Endothelial cell of umbilical vein (primary cell): ENCODE data around the gene C15orf40. TPM values are rescaled to one million over a fixed set of nuclear protein-coding genes. Genes with fewer than 3 reads are reported as not detected.

Experiments used
- BruUV-seq: library from RNA; stranded (reverse); fragments of 400-500 nt; replicated peaks from 2 replicates; lab custom pipeline; 2021; lab: Mats Ljungman, UMichigan
- CTCF ChIA-PET: fragments of 300-600, 350-600 bp; sonication (Branson Sonifier 250); formaldehyde crosslinking; loops from one replicate; lab custom pipeline; 2021; ENCODE audit warnings: antibody characterized with exemption, inconsistent platforms; lab: Charles Lee
- POLR2A ChIA-PET: fragments of 300-600, 350-600 bp; sonication (Branson Sonifier 250); formaldehyde crosslinking; loops from one replicate; lab custom pipeline; 2021; ENCODE audit warnings: antibody characterized with exemption, inconsistent platforms; lab: Charles Lee
- DNase-seq: peaks from one replicate; pipeline ENCODE4 v3.0.0-alpha.2; 2011; ENCODE audit warnings: low read depth, low spot score
- FAIRE-seq: peaks from 2 replicates; lab custom pipeline; 2011; peaks lifted over from hg19 to GRCh38; lab: Jason Lieb, UNC
- H2AFZ ChIP-seq: 2 replicates; pipeline ENCODE4 v1.6.0; 2012; ENCODE audit warnings: low read depth, low read length, control low read depth, inconsistent platforms
- H3K27ac ChIP-seq: 2 replicates; pipeline ENCODE4 v1.5.1; 2011; ENCODE audit warnings: low read depth, mild to moderate bottlenecking, control low read depth, low read length, moderate library complexity; ENCODE audit not compliant: insufficient read depth
- H3K27me3 ChIP-seq, 2 experiments: 2 replicates each; pipeline versions ENCODE4 v1.6.0 to v1.6.1; 2011; ENCODE audit warnings: low read length in 2 of 2, mixed read lengths in 1 of 2; ENCODE audit not compliant: control insufficient read depth in 2 of 2, insufficient read depth in 2 of 2
- H3K36me3 ChIP-seq, 2 experiments: 2 replicates in 1 of 2; 3 replicates in 1 of 2; pipeline ENCODE4 v1.5.1; 2011; ENCODE audit warnings: low read length in 2 of 2, mild to moderate bottlenecking in 1 of 2, moderate library complexity in 1 of 2; ENCODE audit not compliant: control insufficient read depth in 2 of 2, insufficient read depth in 2 of 2; ENCODE audit errors: extremely low read depth in 1 of 2
- H3K4me1 ChIP-seq: 3 replicates; pipeline ENCODE4 v1.5.1; 2011; ENCODE audit warnings: mild to moderate bottlenecking, low read length; ENCODE audit not compliant: control insufficient read depth, insufficient read depth; ENCODE audit errors: extremely low read depth
- H3K4me2 ChIP-seq: 2 replicates; pipeline ENCODE4 v1.6.1; 2011; ENCODE audit warnings: low read length, control low read depth, mixed read lengths; ENCODE audit not compliant: insufficient read depth
- H3K4me3 ChIP-seq, 3 experiments: fragments of 200-600 bp in 1 of 3; sonication (generic), shearing (Covaris generic) in 1 of 3; replicated peaks in 1 of 3; 2 replicates each; pipeline ENCODE4 v1.5.1; 2011 to 2016; ENCODE audit warnings: control low read depth in 3 of 3, low read length in 3 of 3, mild to moderate bottlenecking in 2 of 3, inconsistent platforms in 1 of 3, low read depth in 1 of 3, moderate library complexity in 1 of 3; ENCODE audit not compliant: insufficient read depth in 1 of 3
- H3K79me2 ChIP-seq: 2 replicates; pipeline ENCODE4 v1.6.0; 2012; ENCODE audit warnings: low read length, inconsistent platforms; ENCODE audit not compliant: control insufficient read depth, insufficient read depth
- H3K9ac ChIP-seq: replicated peaks from 2 replicates; pipeline ENCODE3; 2011; ENCODE audit warnings: low read length, control low read depth; ENCODE audit not compliant: insufficient read depth; ENCODE audit errors: extremely low read depth
- H3K9me1 ChIP-seq: replicated peaks from 3 replicates; pipeline ENCODE4 v1.6.0; 2011; ENCODE audit warnings: mild to moderate bottlenecking, low read length; ENCODE audit not compliant: control insufficient read depth, insufficient read depth; ENCODE audit errors: extremely low read depth
- H3K9me3 ChIP-seq: replicated peaks from 2 replicates; pipeline ENCODE4 v1.5.1; 2012; ENCODE audit warnings: low read length, inconsistent platforms; ENCODE audit not compliant: control insufficient read depth, insufficient read depth
- H4K20me1 ChIP-seq: replicated peaks from 2 replicates; pipeline ENCODE3; 2011; ENCODE audit warnings: mild to moderate bottlenecking, low read length; ENCODE audit not compliant: control insufficient read depth, insufficient read depth; ENCODE audit errors: extremely low read depth
- EZH2 ChIP-seq: IDR thresholded peaks from 2 replicates; pipeline ENCODE4 v1.6.1; 2012; ENCODE audit warnings: borderline replicate concordance, low read depth, mild to moderate bottlenecking, moderate library complexity, low read length, inconsistent platforms; ENCODE audit not compliant: severe bottlenecking
- FOS ChIP-seq: IDR thresholded peaks from 2 replicates; pipeline ENCODE4 v1.6.1; 2011; ENCODE audit warnings: mild to moderate bottlenecking, low read length, moderate library complexity, borderline replicate concordance; ENCODE audit not compliant: insufficient read depth
- GATA2 ChIP-seq: IDR thresholded peaks from 2 replicates; pipeline ENCODE4 v1.7.0; 2011; ENCODE audit warnings: low read depth, mild to moderate bottlenecking, moderate library complexity, mixed read lengths, low read length; ENCODE audit not compliant: insufficient read length, insufficient read depth
- JUN ChIP-seq: IDR thresholded peaks from 2 replicates; pipeline ENCODE4 v1.6.1; 2011; ENCODE audit warnings: borderline replicate concordance, low read depth; ENCODE audit not compliant: insufficient read length, insufficient read depth
- MYC ChIP-seq: IDR thresholded peaks from one replicate; pipeline ENCODE4 v1.6.1; 2011; ENCODE audit warnings: mild to moderate bottlenecking, low read depth, low read length
- POLR2A ChIP-seq: IDR thresholded peaks from 2 replicates; pipeline ENCODE4 v1.6.1; 2012; ENCODE audit warnings: low read depth, mild to moderate bottlenecking, control low read depth, low read length
- POLR2AphosphoS5 ChIP-seq: IDR thresholded peaks from 2 replicates; pipeline ENCODE4 v1.6.1; 2012; ENCODE audit warnings: low read depth, mild to moderate bottlenecking, control low read depth, low read length, moderate library complexity; ENCODE audit not compliant: insufficient read depth
- dilution Hi-C: fragments of 300-500 bp; cut with MboI; formaldehyde crosslinking; loops from one replicate; pipeline ENCODE4 v1.15.0; 2019; ENCODE audit warnings: low sequenced_read_pairs; ENCODE audit not compliant: extremely low pct_ligation_motif_present
- intact Hi-C: fragments of 100-400 bp; cut with micrococcal nuclease; formaldehyde crosslinking; loops from one replicate; pipeline ENCODE4 v1.10.0; 2022
- polyA plus RNA-seq, 4 experiments: library from polyadenylated mRNA; depleted of rRNA in 3 of 4; stranded (reverse) in 3 of 4; unstranded in 1 of 4; fragments of >200 nt; gene quantifications; 2 replicates each; pipeline versions ENCODE4 v1.2.1 to v1.2.3, GENCODE V29; 2011 to 2012; ENCODE audit warnings: missing spikeins in 1 of 4
- total RNA-seq: library from RNA; stranded (reverse); gene quantifications from 2 replicates; pipeline ENCODE4 v1.2.3, GENCODE V29; 2021
- TF ChIP-seq, protein P1 (sequence below), 2 donors: IDR thresholded peaks; 1 replicate in 1 of 2; 2 replicates in 1 of 2; pipeline ENCODE4 v1.5.1; 2011; ENCODE audit warnings: low read length in 2 of 2, mild to moderate bottlenecking in 2 of 2, moderate library complexity in 2 of 2, control low read depth in 1 of 2, inconsistent platforms in 1 of 2, low read depth in 1 of 2; ENCODE audit not compliant: insufficient read depth in 1 of 2; ENCODE audit errors: extremely low read depth in 1 of 2
- TF ChIP-seq, protein P2 (sequence below): IDR thresholded peaks from 2 replicates; pipeline ENCODE4 v1.6.1; 2011; ENCODE audit not compliant: insufficient read depth, insufficient read length

C15orf40 gene
- total and polyA plus RNA-seq, 2 donors (not counting 3 experiments of a cell fraction or from before 2014, with no cell fraction given) = 15.4 to 27.9 TPM

DNA sequence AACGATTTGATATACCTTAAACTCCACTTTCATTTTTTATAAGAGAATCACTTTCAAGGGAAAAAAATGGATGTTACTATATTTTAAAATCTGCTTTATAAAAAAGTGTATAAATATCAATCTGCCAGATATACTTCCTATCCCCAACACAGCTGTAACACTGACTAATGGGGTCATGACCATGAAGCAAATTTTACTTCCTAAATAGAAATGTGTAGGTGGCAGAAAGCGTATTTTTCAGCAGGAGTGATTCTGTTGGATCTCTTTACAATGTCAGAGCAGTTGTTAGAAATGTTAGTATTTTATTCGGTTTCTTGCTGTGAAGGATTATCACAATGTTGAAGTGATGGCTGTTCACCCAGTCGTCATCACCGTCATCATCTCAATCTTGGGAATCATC lies 5.5 kb upstream of the C15orf40 start:
- Histone ChIP-seq H3K27ac (no peak overlapping the region), H3K4me3 (no peak overlapping the region), H3K27me3 (no peaks in the 10 kb centered on the region), H3K79me2 (peaks cover 4% of the 10 kb centered on the region), H3K4me2 (peak overlapping the region; percentile 30), H3K9me1 (no peaks in the 10 kb centered on the region), H4K20me1 (no peaks in the 10 kb centered on the region), H3K9me3 (no peaks in the 10 kb centered on the region), H3K9ac (no peak overlapping the region), H2AFZ (no peak overlapping the region), H3K36me3 (peaks cover 7 to 11% of the 10 kb centered on the region in 2 experiments), H3K4me1 (peaks cover 14% of the 10 kb centered on the region)
- TF ChIP-seq POLR2A = no peak
- TF ChIP-seq FOS = peak; percentile 36
- dilution Hi-C loops (no loop called here), intact Hi-C loops (loop anchor here (10.0 kb wide), 1 partner anchor 548 kb away; no protein-coding TSS in a partner anchor)
- FAIRE-seq (no peak), DNase-seq (peak; percentile 40)
- TSS peak; percentile 14 for BruUV-seq
- CTCF ChIA-PET = interaction anchor here (1.0 kb wide), 1 partner anchor 50 kb away, joined by 3 read pairs; the partner anchor contains the start of gene BTBD1
- POLR2A ChIA-PET = no interaction called here

DNA sequence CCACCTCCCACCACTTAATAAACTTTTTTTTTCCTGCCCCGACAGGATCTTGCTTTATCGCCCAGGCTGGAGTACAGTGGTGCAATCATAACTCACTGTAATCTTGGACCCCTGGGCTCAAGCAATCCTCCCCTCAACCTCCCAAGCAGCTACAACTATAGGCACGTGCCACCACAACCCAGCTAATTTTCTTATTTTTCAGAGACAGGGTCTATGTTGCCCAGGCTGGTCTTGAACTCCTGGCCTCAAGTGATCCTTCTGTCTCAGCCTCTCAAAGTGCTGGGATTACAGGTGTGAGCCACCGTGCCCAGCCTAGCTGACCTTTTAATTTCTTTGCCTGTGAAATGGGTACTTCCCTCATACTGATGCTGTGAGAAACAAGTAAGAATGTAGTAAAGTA lies 3.9 kb upstream of the C15orf40 start:
- Histone ChIP-seq H2AFZ (no peak overlapping the region), H3K9ac (no peak overlapping the region), H3K27ac (no peak overlapping the region), H3K9me1 (no peaks in the 10 kb centered on the region), H3K27me3 (no peaks in the 10 kb centered on the region), H3K79me2 (peaks cover 7% of the 10 kb centered on the region), H3K36me3 (peaks cover 6 to 9% of the 10 kb centered on the region in 2 experiments), H3K4me1 (peaks cover 22% of the 10 kb centered on the region), H3K9me3 (no peaks in the 10 kb centered on the region), H4K20me1 (no peaks in the 10 kb centered on the region), H3K4me2 (no peak overlapping the region), H3K4me3 (no peak overlapping the region)
- dilution Hi-C loops (no loop called here), intact Hi-C loops (loop anchor here (10.0 kb wide), 1 partner anchor 549 kb away; no protein-coding TSS in a partner anchor)
- POLR2A ChIA-PET = no interaction called here
- DNase-seq (no peak), FAIRE-seq (no peak)
- no peak for TF ChIP-seq FOS
- no peak for TF ChIP-seq GATA2
- no peak for TF ChIP-seq EZH2
- TF ChIP-seq, protein P1, sequence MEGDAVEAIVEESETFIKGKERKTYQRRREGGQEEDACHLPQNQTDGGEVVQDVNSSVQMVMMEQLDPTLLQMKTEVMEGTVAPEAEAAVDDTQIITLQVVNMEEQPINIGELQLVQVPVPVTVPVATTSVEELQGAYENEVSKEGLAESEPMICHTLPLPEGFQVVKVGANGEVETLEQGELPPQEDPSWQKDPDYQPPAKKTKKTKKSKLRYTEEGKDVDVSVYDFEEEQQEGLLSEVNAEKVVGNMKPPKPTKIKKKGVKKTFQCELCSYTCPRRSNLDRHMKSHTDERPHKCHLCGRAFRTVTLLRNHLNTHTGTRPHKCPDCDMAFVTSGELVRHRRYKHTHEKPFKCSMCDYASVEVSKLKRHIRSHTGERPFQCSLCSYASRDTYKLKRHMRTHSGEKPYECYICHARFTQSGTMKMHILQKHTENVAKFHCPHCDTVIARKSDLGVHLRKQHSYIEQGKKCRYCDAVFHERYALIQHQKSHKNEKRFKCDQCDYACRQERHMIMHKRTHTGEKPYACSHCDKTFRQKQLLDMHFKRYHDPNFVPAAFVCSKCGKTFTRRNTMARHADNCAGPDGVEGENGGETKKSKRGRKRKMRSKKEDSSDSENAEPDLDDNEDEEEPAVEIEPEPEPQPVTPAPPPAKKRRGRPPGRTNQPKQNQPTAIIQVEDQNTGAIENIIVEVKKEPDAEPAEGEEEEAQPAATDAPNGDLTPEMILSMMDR (IDR thresholded peaks at IDR 0.05; ENCODE audit: extremely low read depth in 1 of 2, insufficient read depth in 1 of 2, low read depth in 1 of 2, low read length in 2 of 2) = no peak
- no peak for TF ChIP-seq POLR2AphosphoS5
- no peak for TF ChIP-seq POLR2A
- TF ChIP-seq JUN = no peak
- no peak for TF ChIP-seq MYC
- TF ChIP-seq, protein P2, sequence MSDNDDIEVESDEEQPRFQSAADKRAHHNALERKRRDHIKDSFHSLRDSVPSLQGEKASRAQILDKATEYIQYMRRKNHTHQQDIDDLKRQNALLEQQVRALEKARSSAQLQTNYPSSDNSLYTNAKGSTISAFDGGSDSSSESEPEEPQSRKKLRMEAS = no peak
- BruUV-seq = no TSS peak
- CTCF ChIA-PET = no interaction called here
